Mesodermal cell (in vitro differentiated cells): ENCODE results near the gene ANKRD13A.
"Not testable (repeated sequence)": the region's sequence is repeated elsewhere in the genome, so short reads cannot be mapped to it uniquely, and the experiment has no call there.

ENCODE experiments used
- H3K27ac ChIP-seq: 2 replicates; pipeline ENCODE4 v1.7.0; 2013; ENCODE audit warnings: mild to moderate bottlenecking, low read depth, low read length, moderate library complexity; ENCODE audit not compliant: severe bottlenecking
- H3K36me3 ChIP-seq: 2 replicates; pipeline ENCODE4 v1.7.1; 2013; ENCODE audit warnings: mild to moderate bottlenecking, low read length, moderate library complexity; ENCODE audit not compliant: control insufficient read depth, insufficient read depth
- H3K4me1 ChIP-seq: one replicate; pipeline ENCODE4 v1.7.1; 2013; ENCODE audit warnings: mild to moderate bottlenecking, low read length; ENCODE audit not compliant: insufficient read depth, control insufficient read depth, poor library complexity, severe bottlenecking
- H3K4me3 ChIP-seq: 2 replicates; pipeline ENCODE4 v1.7.0; 2013; ENCODE audit warnings: low read length, control low read depth, mild to moderate bottlenecking; ENCODE audit not compliant: insufficient read depth, poor library complexity, severe bottlenecking; ENCODE audit errors: extremely low read depth
- H3K9me3 ChIP-seq: 2 replicates; pipeline ENCODE4 v1.7.1; 2013; ENCODE audit warnings: mild to moderate bottlenecking, low read length, moderate library complexity; ENCODE audit not compliant: control insufficient read depth
- WGBS, 2 experiments: methylation state at CpG; one replicate each; pipeline ENCODE4 v1.1.5; 2013; ENCODE audit warnings: missing lambda C conversion rate in 2 of 2; ENCODE audit not compliant: insufficient coverage in 2 of 2; 5-methylcytosine and 5-hydroxymethylcytosine counted together

The ANKRD13A gene

DNA sequence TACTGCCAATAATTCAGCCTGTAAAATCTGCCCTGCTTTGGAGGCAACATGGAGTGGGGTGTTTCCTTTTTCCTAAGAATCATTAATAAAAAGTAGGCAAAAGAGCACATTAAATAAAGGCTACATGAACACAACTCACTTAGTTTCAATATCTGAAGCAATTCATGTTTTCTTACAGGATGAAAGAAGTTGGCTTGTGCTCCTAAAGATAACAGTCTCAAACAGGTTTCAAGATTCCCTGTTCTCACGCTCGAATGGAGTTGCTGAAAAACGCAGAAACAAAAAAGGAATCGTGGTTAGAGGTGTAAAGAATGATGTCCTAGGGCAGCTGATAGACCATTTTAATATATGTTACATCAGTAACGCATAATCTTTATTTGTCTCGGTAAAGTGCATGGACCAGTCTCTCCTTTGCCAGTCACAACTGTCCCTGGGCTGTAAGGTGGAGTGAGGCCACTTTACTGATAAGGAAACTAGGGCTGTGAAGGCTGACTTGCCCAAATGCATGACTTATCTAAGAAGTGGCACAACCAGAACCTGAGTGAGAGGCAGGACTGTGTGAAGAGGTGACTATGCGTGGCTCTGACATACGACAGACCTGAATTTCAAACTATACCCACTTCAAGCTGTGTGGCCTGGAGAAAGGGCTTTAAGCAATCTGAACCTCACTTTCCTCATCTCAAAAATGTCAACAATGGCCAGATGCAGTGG is 15.6 kb upstream of the ANKRD13A start:
- Histone ChIP-seq H3K4me3 (no peak overlapping the region), H3K36me3 (peaks cover 95% of the 10 kb centered on the region), H3K9me3 (no peaks in the 10 kb centered on the region), H3K27ac (no peak overlapping the region), H3K4me1 (no peaks in the 10 kb centered on the region)
- WGBS, 2 experiments, result 88 to 100% methylated on average over 5 of the region's 8 CpGs

DNA sequence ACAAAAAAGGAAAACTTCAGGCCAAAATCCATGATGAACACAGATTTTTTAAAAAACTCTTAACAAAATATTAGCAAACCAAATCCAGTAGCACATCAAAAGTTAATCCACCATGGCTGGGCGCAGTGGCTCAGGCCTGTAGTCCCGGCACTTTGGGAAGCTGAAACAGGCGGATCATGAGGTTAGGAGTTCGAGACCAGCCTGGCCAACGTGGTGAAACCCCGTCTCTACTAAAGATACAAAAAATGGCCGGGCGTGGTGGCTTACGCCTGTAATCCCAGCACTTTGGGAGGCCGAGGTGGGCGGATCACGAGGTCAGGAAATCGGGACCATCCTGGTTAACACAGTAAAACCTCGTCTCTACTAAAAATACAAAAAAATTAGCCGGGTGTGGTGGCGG is 13.0 kb upstream of the ANKRD13A start:
- H3K4me1 ChIP-seq, H3K9me3 ChIP-seq, H3K4me3 ChIP-seq, H3K27ac ChIP-seq: not testable (repeated sequence)
- 83 to 94% methylated on average over 8 to 16 of the region's 16 CpGs for WGBS, 2 experiments
- H3K36me3 ChIP-seq, result peaks cover 92% of the 10 kb centered on the region

DNA sequence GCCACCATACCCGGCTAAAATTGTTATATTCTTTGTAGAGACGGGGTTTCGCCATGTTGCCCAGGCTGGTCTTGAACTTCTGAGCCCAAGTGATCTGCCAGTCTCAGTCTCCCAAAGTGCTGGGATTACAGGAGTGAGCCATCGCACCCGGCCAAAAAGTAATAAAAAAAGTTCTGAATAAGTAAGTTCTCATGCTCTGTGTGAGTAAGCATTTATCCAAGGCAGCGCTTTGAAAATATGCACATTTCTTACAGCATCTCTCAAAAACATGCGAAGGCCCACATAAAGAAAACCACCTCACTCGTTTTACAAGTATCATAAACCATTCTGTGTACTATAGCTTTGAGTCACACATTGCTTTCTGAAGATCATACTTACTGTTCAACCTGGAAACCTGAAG is 11.6 kb upstream of the ANKRD13A start:
- Histone ChIP-seq H3K4me1 (no peaks in the 10 kb centered on the region), H3K27ac (no peak overlapping the region), H3K4me3 (no peak overlapping the region), H3K36me3 (peaks cover 86% of the 10 kb centered on the region), H3K9me3 (no peaks in the 10 kb centered on the region)
- WGBS, 2 experiments, result 93% methylated on average over 3 to 6 of the region's 8 CpGs

DNA sequence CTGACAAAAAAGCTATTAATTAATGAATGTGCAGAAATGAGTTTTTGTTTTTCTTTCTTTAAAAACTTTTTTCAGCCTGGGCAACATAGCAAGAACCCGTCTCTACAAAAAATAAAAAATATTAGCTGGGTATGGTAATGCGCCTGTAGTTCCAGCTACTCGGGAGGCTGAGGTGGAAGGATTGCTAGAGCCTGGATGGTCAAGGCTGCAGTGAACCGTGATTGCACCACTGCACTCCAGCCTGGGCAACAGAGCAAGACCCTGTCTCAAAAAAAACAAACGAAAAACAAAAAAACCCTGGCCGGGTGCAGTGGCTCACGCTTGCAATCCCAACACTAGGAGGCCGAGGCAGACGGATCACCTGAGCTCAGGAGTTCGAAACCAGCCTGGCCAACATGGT is 11.0 kb upstream of the ANKRD13A start:
- no peaks in the 10 kb centered on the region for H3K9me3 ChIP-seq
- 87 to 94% methylated on average over 8 to 9 of the region's 10 CpGs for WGBS, 2 experiments
- no peak overlapping the region for H3K4me3 ChIP-seq
- no peak overlapping the region for H3K27ac ChIP-seq
- H3K36me3 ChIP-seq, result peaks cover 79% of the 10 kb centered on the region
- H3K4me1 ChIP-seq, result no peaks in the 10 kb centered on the region

DNA sequence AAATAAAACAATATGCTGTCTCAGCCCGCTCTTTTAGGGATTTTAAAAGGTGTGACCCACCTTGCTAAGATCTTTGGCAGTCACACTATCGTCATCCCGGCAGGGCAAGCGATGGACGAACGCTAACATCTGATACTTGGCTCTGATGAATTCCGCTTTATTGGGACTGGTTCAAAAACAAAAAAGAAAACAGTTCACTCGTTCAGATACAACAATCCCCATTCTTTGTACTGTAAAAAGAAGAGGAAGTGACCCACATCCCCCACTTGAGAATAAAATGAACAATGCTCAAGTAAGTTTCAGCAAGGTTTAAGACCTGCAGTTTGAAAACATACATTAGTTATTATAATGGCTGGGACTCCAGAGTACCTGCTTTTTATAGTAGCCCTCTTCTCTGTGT is 10.3 kb upstream of the ANKRD13A start:
- Histone ChIP-seq H3K4me1 (no peaks in the 10 kb centered on the region), H3K36me3 (peaks cover 73% of the 10 kb centered on the region), H3K27ac (no peak overlapping the region), H3K9me3 (no peaks in the 10 kb centered on the region), H3K4me3 (no peak overlapping the region)
- 98% methylated on average over 6 to 8 of the region's 8 CpGs for WGBS, 2 experiments

DNA sequence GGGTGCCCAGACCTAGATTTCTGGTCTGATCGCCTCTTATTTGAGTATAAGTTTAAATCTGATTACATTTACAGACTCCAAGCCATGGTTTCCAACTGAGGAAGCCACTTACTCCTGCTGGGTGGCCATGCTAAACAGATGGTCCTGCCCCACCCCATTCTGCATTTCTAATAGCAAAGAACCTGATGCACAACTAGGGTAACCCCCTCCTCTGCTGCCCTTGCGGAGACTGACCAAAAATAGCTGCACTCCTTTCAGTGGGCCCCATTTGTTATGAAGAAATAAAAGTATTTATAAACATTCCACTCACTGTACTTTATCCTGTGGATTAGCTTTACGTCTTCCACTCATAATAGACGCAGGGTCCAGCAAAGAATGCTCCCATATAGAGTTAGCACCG is 9.8 kb upstream of the ANKRD13A start:
- Histone ChIP-seq H3K27ac (no peak overlapping the region), H3K9me3 (no peaks in the 10 kb centered on the region), H3K36me3 (peaks cover 68% of the 10 kb centered on the region), H3K4me3 (no peak overlapping the region), H3K4me1 (peaks cover 5% of the 10 kb centered on the region)
- WGBS, 2 experiments, result 93% methylated on average over 3 of the region's 5 CpGs; no CpG with 5 or more reads in 1 of the 2 experiments

DNA sequence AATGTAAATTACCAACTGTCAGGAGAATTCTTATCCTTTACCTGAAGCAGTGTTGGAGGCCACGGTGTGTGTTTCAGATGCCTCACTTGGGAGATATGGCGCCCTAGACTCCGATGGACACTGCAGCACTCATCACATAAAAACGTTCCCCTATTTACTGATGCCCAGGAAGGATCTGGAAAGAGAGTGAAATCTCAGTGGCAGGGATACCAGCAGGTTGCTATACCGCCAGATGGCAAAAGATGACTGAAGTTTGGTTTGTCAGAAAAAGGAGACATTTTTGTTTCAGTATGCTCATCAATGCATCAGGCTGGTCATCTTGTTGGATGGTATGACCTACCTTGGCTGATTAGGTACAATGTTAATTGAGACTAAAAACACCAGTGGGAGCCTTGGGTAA is 7.6 kb upstream of the ANKRD13A start:
- WGBS, 2 experiments, result 96 to 97% methylated on average over 2 to 5 of the region's 5 CpGs
- Histone ChIP-seq H3K27ac (no peak overlapping the region), H3K4me3 (no peak overlapping the region), H3K4me1 (peaks cover 12% of the 10 kb centered on the region), H3K36me3 (peaks cover 47% of the 10 kb centered on the region), H3K9me3 (no peaks in the 10 kb centered on the region)

- WGBS, 2 experiments, result 100% methylated on average over 1 of the region's 2 CpGs; no CpG with 5 or more reads in 1 of the 2 experiments
- Histone ChIP-seq H3K4me1 (peaks cover 12% of the 10 kb centered on the region), H3K9me3 (no peaks in the 10 kb centered on the region), H3K36me3 (peaks cover 33% of the 10 kb centered on the region), H3K27ac (no peak overlapping the region), H3K4me3 (no peak overlapping the region)
Measured at GRCh38 chr12:109993091-109993490, 6.1 kb upstream of the ANKRD13A start.

DNA sequence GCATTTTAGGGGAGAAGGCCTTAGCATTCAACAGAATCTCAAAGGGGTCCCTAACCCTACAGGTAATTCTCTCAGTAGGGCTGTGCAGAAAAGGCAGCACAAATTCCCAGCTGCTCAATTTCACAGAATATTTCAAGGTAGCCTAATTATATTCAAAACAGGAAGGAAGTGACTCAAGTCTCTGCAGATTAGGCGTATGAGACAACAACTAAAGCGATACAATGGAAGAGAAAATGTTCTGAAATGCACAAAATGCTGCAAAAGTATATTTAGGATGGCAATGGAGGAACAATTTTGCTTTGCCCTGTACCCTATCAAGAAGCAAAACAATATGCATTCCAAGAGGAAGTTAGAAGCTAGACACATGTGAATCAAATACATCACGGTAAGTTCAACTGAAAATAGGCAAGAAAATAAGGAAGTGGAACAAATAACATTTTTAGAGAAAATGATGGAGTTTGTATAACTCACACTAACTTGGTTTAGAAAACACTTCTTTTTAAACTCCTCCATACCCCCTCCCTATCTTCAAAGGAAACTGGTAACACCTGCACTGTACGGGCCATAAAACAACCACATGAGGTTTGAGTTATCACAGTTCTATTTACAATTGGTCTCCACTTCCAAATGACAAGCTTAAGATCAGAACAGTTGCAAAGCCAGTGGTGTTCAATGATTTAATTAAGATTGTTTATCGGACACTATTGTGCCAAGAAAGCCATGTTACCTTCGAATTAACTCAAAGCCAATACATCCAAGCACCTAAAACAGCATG is 4.6 kb upstream of the ANKRD13A start:
- Histone ChIP-seq H3K4me3 (peak overlapping the region; percentile 91), H3K4me1 (peaks cover 12% of the 10 kb centered on the region), H3K9me3 (no peaks in the 10 kb centered on the region), H3K27ac (no peak overlapping the region), H3K36me3 (peaks cover 18% of the 10 kb centered on the region)
- 93 to 100% methylated on average over 2 to 3 of the region's 6 CpGs for WGBS, 2 experiments

DNA sequence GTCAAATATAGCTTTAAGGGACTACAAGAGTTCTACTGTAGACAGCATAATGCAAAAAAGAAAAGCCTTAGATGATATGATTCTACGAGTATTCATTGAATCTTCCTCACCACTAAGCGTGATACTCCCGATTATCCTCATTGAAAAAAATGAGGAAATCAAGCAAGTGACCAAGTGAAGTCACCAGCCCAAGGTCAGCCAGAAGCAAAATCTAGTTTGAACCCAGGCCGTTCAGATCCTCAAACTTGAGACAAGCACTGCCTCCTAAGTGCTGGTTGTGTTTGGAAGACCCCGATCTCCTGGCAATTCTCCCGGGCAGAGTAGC is 3.9 kb upstream of the ANKRD13A start:
- peak overlapping the region; percentile 91 for H3K4me3 ChIP-seq
- H3K9me3 ChIP-seq, result no peaks in the 10 kb centered on the region
- WGBS, 2 experiments, result 9 to 19% methylated on average over 3 to 5 of the region's 6 CpGs
- no peak overlapping the region for H3K27ac ChIP-seq
- peaks cover 15% of the 10 kb centered on the region for H3K36me3 ChIP-seq
- peaks cover 12% of the 10 kb centered on the region for H3K4me1 ChIP-seq
